Liver (tissue), 3 donors: ENCODE results near the gene LRRC70.

Experiments
- CTCF ChIP-seq: fragments of 150-350 bp; IDR thresholded peaks from 2 replicates; pipeline ENCODE4 v1.5.1; 2017; ENCODE audit warnings: improper control_type of control experiment, low read depth, low read length; ENCODE audit not compliant: missing input control
- FOXA1 ChIP-seq: IDR thresholded peaks from 2 replicates; pipeline ENCODE4 v1.6.1; 2016; ENCODE audit warnings: antibody characterized with exemption
- JUND ChIP-seq, 2 donors: IDR thresholded peaks; 2 replicates each; pipeline ENCODE4 v1.6.1; 2016; ENCODE audit warnings: antibody characterized with exemption in 2 of 2
- MAX ChIP-seq: IDR thresholded peaks from 2 replicates; pipeline ENCODE4 v1.6.1; 2016; ENCODE audit warnings: antibody characterized with exemption
- NR2F2 ChIP-seq: IDR thresholded peaks from 2 replicates; pipeline ENCODE4 v1.6.1; 2016; ENCODE audit warnings: antibody characterized with exemption
- donor health status: healthy.
- donor health status: healthy.

- TF ChIP-seq JUND (IDR thresholded peaks at IDR 0.05) (no peak), CTCF (no peak), FOXA1 (no peak), MAX (no peak), NR2F2 (no peak)
Observed at GRCh38 chr5:62597314-62597713, 18.7 kb downstream of the LRRC70 start.
